GM21381 (cell line): ENCODE data around the gene DHX58.

Source experiments
- ATAC-seq: cut with Tn5 transposase; IDR thresholded peaks from one replicate; pipeline ENCODE4 v1.9.1; 2021; ENCODE audit warnings: mild to moderate bottlenecking, moderate library complexity; ENCODE audit not compliant: unreplicated experiment

DHX58 gene

GRCh38 chr17:42056635-42057034, 55.9 kb downstream of the DHX58 start:
- no peak for ATAC-seq

- no peak for ATAC-seq
These were observed 57.0 kb downstream of the DHX58 start for GRCh38 chr17:42055496-42055895.

GRCh38 chr17:42055027-42055426, 57.5 kb downstream of the DHX58 start:
- ATAC-seq = no peak

- ATAC-seq = no peak
These were observed 58.6 kb downstream of the DHX58 start for GRCh38 chr17:42053731-42054500.

GRCh38 chr17:42052346-42052877, 60.1 kb downstream of the DHX58 start:
- ATAC-seq = no peak

- ATAC-seq = no peak
These were observed 60.9 kb downstream of the DHX58 start for GRCh38 chr17:42051645-42052044.
